K562 (cell line): Measurements from ENCODE around the gene GRB2. TPM values are rescaled to one million over a fixed set of nuclear protein-coding genes. Genes with fewer than 3 reads are reported as not detected.

Experiments used
- CHD1 ChIP-seq: fragments of 200-600 bp; sonication (generic); IDR thresholded peaks from one replicate; pipeline ENCODE4 v1.6.1; 2012; ENCODE audit warnings: mild to moderate bottlenecking, moderate library complexity, low read length, inconsistent platforms
- CREBBP ChIP-seq: IDR thresholded peaks from one replicate; pipeline ENCODE4 v1.6.1; 2012; ENCODE audit warnings: low read depth, mild to moderate bottlenecking, control low read depth, inconsistent platforms, low read length
- LARP7 ChIP-seq: fragments of 450-650 bp; IDR thresholded peaks from 2 replicates; pipeline ENCODE4 v1.6.1; 2016
- MXD1 ChIP-seq: fragments of 250-450 bp; sonication (Bioruptor Pico); IDR thresholded peaks from 2 replicates; pipeline ENCODE4 v1.8.0; 2021; ENCODE audit warnings: borderline replicate concordance, mild to moderate bottlenecking, moderate library complexity; ENCODE audit not compliant: poor library complexity, severe bottlenecking
- MXI1 ChIP-seq: IDR thresholded peaks from 2 replicates; pipeline ENCODE4 v1.6.1; 2011; ENCODE audit warnings: low read depth, mild to moderate bottlenecking, improper control_type of control experiment, low read length
- OTX1 ChIP-seq: fragments of 450-650 bp; formaldehyde crosslinking; IDR thresholded peaks from 2 replicates; pipeline ENCODE4 v1.4.0; 2022; ENCODE audit warnings: mild to moderate bottlenecking
- PATZ1 ChIP-seq: fragments of 250-450 bp; sonication (Bioruptor Pico); IDR thresholded peaks from 2 replicates; pipeline ENCODE4 v1.5.0; 2020; ENCODE audit warnings: mild to moderate bottlenecking, borderline replicate concordance
- PCBP1 ChIP-seq: fragments of 200-400 bp; formaldehyde crosslinking; IDR thresholded peaks from 2 replicates; pipeline ENCODE4 v1.6.1; 2018; ENCODE audit warnings: mild to moderate bottlenecking, low read depth, low read length; ENCODE audit not compliant: poor library complexity, severe bottlenecking
- U2AF2 ChIP-seq: fragments of 200-400 bp; formaldehyde crosslinking; optimal IDR thresholded peaks from 2 replicates; pipeline ENCODE3; 2017; ENCODE audit warnings: low read depth, mild to moderate bottlenecking, low read length
- ZNF274 ChIP-seq: IDR thresholded peaks from 2 replicates; pipeline ENCODE4 v1.6.1; 2011; ENCODE audit warnings: low read depth, mild to moderate bottlenecking, low read length, moderate library complexity, borderline replicate concordance
- ZNF282 ChIP-seq: sonication (generic); formaldehyde crosslinking; IDR thresholded peaks from 2 replicates; pipeline ENCODE4 v1.8.1; 2023; ENCODE audit warnings: missing genetic modification reagents
- polyA plus RNA-seq, 8 experiments: library from polyadenylated mRNA; depleted of rRNA in 4 of 8; stranded (reverse) in 5 of 8; unstranded in 3 of 8; fragments of >200 nt; fragmentation: Nextera tagmentation in 2 of 8; fragmentation: Illumina TruSeq in 1 of 8; extraction: Ambion mirVana in 2 of 8; extraction: Trizol in 1 of 8; gene quantifications; 2 replicates each; pipeline versions ENCODE4 v1.2.1 to v1.2.3, GENCODE V29; 2011 to 2014; ENCODE audit warnings: inconsistent platforms in 1 of 8, missing spikeins in 1 of 8
- total RNA-seq, 7 experiments: library from RNA; depleted of rRNA in 6 of 7; stranded (reverse); fragments of >200 nt in 6 of 7; fragmentation: Illumina TruSeq in 2 of 7; extraction: Trizol in 2 of 7; gene quantifications; 2 replicates each; pipeline versions ENCODE4 v1.2.1 to v1.2.3, GENCODE V29; 2011 to 2021; ENCODE audit warnings: low replicate concordance in 1 of 7
- TF ChIP-seq, protein P1 (sequence below): fragments of 450-650 bp; IDR thresholded peaks from 2 replicates; pipeline ENCODE4 v1.6.1; 2016; ENCODE audit warnings: missing biosample characterization, missing genetic modification characterization
- TF ChIP-seq, protein P2 (sequence below): fragments of 450-650 bp; conservative IDR thresholded peaks from 2 replicates; pipeline ENCODE4 v1.6.1; 2016; ENCODE audit warnings: missing genetic modification characterization, low read depth, mild to moderate bottlenecking, control low read depth, missing compliant biosample characterization
- TF ChIP-seq, protein P3 (sequence below): fragments of 250-450 bp; sonication (Bioruptor Pico); IDR thresholded peaks from 2 replicates; pipeline ENCODE4 v1.4.0; 2020

Gene GRB2
- total and polyA plus RNA-seq, 9 of the 15 experiments (the other 6 are each of a cell fraction or from before 2014, with no cell fraction given), result 57.2 to 136 (median 84.8) TPM

DNA sequence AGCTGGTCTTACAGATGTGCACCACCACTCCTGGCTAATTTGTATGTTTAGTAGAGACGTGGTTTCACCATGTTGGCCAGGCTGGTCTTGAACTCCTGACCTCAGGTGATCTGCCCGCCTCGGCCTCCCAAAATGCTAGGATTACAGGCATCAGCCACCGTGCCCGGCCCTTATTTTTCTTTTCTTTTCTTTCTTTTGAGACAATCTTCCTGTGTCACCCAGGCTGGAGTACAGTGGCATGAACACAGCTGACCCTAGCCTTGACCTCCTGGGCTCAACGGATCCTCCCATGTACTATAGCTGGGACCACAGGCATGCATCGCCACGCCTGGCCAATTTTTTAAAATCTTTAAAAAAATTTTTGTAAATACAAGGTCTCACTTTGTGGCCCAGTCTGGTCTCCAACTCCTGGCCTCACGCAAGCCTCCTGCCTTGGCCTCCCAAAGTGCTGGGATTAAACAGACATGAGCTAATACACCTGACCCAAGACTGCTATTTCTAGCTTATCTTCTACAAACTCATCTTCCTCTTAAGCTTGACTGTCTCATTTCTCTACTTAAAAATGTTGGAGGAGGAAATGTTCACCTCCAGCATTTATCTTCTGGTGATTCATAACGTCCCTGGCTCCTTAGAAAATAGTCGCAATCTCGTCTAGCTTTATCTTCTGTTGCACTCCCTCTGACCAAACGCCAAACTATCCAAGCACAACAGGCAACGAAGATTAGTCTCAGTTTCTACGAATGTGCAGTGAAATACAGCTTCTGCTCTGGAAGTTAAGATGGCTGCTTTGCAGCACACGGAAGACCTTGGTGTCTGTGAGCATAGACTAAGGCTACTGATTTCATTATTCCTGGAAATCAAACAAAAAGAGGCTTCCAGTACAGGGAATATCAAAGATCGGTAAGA is 42.7 kb upstream of the GRB2 start (continued):
- TF ChIP-seq ZNF282 (CRISPR knock-in tag) (no peak), LARP7 (no peak), MXD1 (CRISPR knock-in tag) (no peak), MXI1 (no peak), PATZ1 (CRISPR knock-in tag) (no peak), CREBBP (no peak), OTX1 (CRISPR knock-in tag) (no peak), PCBP1 (no peak), CHD1 (no peak), ZNF274 (no peak; the same call in 1 of the 2 replicates), U2AF2 (no peak)
- TF ChIP-seq, protein P1, sequence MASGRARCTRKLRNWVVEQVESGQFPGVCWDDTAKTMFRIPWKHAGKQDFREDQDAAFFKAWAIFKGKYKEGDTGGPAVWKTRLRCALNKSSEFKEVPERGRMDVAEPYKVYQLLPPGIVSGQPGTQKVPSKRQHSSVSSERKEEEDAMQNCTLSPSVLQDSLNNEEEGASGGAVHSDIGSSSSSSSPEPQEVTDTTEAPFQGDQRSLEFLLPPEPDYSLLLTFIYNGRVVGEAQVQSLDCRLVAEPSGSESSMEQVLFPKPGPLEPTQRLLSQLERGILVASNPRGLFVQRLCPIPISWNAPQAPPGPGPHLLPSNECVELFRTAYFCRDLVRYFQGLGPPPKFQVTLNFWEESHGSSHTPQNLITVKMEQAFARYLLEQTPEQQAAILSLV (tag), result no peak
- TF ChIP-seq, protein P2, sequence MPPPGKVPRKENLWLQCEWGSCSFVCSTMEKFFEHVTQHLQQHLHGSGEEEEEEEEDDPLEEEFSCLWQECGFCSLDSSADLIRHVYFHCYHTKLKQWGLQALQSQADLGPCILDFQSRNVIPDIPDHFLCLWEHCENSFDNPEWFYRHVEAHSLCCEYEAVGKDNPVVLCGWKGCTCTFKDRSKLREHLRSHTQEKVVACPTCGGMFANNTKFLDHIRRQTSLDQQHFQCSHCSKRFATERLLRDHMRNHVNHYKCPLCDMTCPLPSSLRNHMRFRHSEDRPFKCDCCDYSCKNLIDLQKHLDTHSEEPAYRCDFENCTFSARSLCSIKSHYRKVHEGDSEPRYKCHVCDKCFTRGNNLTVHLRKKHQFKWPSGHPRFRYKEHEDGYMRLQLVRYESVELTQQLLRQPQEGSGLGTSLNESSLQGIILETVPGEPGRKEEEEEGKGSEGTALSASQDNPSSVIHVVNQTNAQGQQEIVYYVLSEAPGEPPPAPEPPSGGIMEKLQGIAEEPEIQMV, result no peak
- TF ChIP-seq, protein P3, sequence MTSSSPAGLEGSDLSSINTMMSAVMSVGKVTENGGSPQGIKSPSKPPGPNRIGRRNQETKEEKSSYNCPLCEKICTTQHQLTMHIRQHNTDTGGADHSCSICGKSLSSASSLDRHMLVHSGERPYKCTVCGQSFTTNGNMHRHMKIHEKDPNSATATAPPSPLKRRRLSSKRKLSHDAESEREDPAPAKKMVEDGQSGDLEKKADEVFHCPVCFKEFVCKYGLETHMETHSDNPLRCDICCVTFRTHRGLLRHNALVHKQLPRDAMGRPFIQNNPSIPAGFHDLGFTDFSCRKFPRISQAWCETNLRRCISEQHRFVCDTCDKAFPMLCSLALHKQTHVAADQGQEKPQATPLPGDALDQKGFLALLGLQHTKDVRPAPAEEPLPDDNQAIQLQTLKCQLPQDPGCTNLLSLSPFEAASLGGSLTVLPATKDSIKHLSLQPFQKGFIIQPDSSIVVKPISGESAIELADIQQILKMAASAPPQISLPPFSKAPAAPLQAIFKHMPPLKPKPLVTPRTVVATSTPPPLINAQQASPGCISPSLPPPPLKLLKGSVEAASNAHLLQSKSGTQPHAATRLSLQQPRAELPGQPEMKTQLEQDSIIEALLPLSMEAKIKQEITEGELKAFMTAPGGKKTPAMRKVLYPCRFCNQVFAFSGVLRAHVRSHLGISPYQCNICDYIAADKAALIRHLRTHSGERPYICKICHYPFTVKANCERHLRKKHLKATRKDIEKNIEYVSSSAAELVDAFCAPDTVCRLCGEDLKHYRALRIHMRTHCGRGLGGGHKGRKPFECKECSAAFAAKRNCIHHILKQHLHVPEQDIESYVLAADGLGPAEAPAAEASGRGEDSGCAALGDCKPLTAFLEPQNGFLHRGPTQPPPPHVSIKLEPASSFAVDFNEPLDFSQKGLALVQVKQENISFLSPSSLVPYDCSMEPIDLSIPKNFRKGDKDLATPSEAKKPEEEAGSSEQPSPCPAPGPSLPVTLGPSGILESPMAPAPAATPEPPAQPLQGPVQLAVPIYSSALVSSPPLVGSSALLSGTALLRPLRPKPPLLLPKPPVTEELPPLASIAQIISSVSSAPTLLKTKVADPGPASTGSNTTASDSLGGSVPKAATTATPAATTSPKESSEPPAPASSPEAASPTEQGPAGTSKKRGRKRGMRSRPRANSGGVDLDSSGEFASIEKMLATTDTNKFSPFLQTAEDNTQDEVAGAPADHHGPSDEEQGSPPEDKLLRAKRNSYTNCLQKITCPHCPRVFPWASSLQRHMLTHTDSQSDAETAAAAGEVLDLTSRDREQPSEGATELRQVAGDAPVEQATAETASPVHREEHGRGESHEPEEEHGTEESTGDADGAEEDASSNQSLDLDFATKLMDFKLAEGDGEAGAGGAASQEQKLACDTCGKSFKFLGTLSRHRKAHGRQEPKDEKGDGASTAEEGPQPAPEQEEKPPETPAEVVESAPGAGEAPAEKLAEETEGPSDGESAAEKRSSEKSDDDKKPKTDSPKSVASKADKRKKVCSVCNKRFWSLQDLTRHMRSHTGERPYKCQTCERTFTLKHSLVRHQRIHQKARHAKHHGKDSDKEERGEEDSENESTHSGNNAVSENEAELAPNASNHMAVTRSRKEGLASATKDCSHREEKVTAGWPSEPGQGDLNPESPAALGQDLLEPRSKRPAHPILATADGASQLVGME (CRISPR knock-in tag), result no peak
